HL-60 (cell line): ENCODE results near the gene FBXO3.

Experiments
- DNase-seq, 2 experiments: peaks; one replicate each; pipeline ENCODE4 v3.0.0-alpha.2; 2010 to 2020; ENCODE audit warnings: low read depth in 1 of 2, low spot score in 1 of 2
- H3K27ac ChIP-seq: fragments of 250-450 bp; sonication (Bioruptor Pico); replicated peaks from 2 replicates; pipeline ENCODE4 v1.5.1; 2020; ENCODE audit warnings: mild to moderate bottlenecking, moderate library complexity
- H3K27me3 ChIP-seq: fragments of 250-450 bp; sonication (Bioruptor Pico); 2 replicates; pipeline ENCODE4 v1.5.1; 2021; ENCODE audit warnings: mild to moderate bottlenecking, moderate library complexity; ENCODE audit not compliant: insufficient read depth, poor library complexity, severe bottlenecking
- H3K4me3 ChIP-seq: replicated peaks from 2 replicates; pipeline ENCODE4 v1.5.1; 2011; ENCODE audit warnings: mild to moderate bottlenecking, control low read depth, low read length; ENCODE audit not compliant: insufficient read depth
- CTCF ChIP-seq: IDR thresholded peaks from one replicate; pipeline ENCODE4 v1.5.1; 2011; ENCODE audit warnings: low read length, control low read depth, inconsistent platforms; ENCODE audit not compliant: insufficient read depth
- GABPA ChIP-seq: IDR thresholded peaks from 2 replicates; pipeline ENCODE4 v1.6.1; 2012; ENCODE audit warnings: low read depth
- POLR2AphosphoS5 ChIP-seq: IDR thresholded peaks from 2 replicates; pipeline ENCODE4 v1.6.1; 2012; ENCODE audit warnings: low read depth
- REST ChIP-seq: IDR thresholded peaks from 2 replicates; pipeline ENCODE4 v1.6.1; 2012; ENCODE audit warnings: low read depth; ENCODE audit not compliant: insufficient replicate concordance
- SPI1 ChIP-seq: IDR thresholded peaks from 2 replicates; pipeline ENCODE4 v1.6.1; 2012; ENCODE audit warnings: low read depth, mild to moderate bottlenecking, borderline replicate concordance

Gene FBXO3

GRCh38 chr11:33706546-33706945, 67.8 kb downstream of the FBXO3 start:
- no peak for TF ChIP-seq SPI1
- no peak for TF ChIP-seq POLR2AphosphoS5
- no peak for TF ChIP-seq REST
- no peak for TF ChIP-seq GABPA
- TF ChIP-seq CTCF: no peak
- no peak overlapping the region for H3K27ac ChIP-seq
- H3K27me3 ChIP-seq: no peaks in the 10 kb centered on the region
- no peak for DNase-seq
- no peak overlapping the region for H3K4me3 ChIP-seq

DNA sequence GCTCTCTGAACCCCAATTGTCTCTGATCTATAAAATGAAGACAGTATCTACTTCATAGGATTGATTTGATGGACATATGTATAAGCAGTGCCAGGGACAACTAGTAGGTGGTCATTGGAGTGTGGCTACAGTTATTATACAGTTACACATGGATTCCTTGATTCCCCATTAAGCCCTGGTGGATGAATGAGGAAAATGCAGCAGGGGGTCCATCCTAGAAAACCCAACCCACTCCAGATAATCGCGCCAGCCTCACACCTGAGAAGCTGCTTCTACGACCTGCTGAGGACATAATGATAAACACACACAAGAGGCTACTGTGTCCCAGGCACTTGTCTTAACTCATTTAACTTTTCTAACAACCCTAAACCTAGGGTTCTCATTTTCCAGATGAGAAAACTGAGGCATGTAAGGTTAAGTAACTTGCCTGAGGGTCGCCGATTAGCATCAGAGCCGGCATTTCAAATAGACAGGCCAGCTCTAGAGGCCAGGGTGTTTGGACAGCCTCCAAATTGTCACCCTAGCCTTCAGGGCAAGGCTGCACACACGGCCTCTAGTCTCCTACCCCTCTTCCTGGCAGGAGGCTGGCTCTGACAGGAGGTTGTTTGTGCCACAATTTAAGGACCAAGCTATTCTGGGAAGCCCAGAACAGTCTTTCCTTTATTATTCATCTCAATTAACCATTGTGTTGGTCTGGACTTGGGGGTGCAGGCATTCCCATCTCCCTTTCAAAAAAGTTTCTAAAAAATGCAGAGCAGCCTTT, 69.9 kb downstream of the FBXO3 start:
- Histone ChIP-seq H3K27ac (no peak overlapping the region), H3K4me3 (no peak overlapping the region), H3K27me3 (no peaks in the 10 kb centered on the region)
- no peak for DNase-seq
- no peak for TF ChIP-seq POLR2AphosphoS5
- TF ChIP-seq REST: no peak
- no peak for TF ChIP-seq GABPA
- no peak for TF ChIP-seq CTCF
- TF ChIP-seq SPI1: no peak

GRCh38 chr11:33703788-33704187, 70.5 kb downstream of the FBXO3 start:
- TF ChIP-seq CTCF (no peak), GABPA (no peak), REST (no peak), SPI1 (no peak), POLR2AphosphoS5 (no peak)
- DNase-seq: no peak
- Histone ChIP-seq H3K4me3 (no peak overlapping the region), H3K27me3 (no peaks in the 10 kb centered on the region), H3K27ac (no peak overlapping the region)
